Thoracic aorta (tissue), 2 donors: ENCODE results near the gene BMP5. TPM values are rescaled to one million over a fixed set of nuclear protein-coding genes. Genes with fewer than 3 reads are reported as not detected.

Source experiments
- ATAC-seq: fragments of 150-250 bp; one replicate; pipeline ENCODE4 v1.8.0; 2017; ENCODE audit warnings: low read depth; ENCODE audit not compliant: insufficient number of reproducible peaks, low FRiP score
- DNase-seq: peaks from one replicate; pipeline ENCODE4 v3.0.0-alpha.2; 2020; ENCODE audit warnings: low spot score
- H3K27ac ChIP-seq, 2 donors: fragments of 200-600 bp; sonication (generic); 1 replicate in 1 of 2; 2 replicates in 1 of 2; pipeline ENCODE4 v1.5.1; 2016; ENCODE audit warnings: mild to moderate bottlenecking in 2 of 2, moderate library complexity in 2 of 2
- H3K27me3 ChIP-seq: fragments of 200-600 bp; sonication (generic); replicated peaks from 2 replicates; pipeline ENCODE4 v1.6.0; 2016; ENCODE audit warnings: mild to moderate bottlenecking; ENCODE audit not compliant: insufficient read depth
- H3K36me3 ChIP-seq: fragments of 200-600 bp; sonication (generic); one replicate; pipeline ENCODE4 v1.5.1; 2016
- H3K4me1 ChIP-seq, 2 donors: fragments of 200-600 bp; sonication (generic); 1 replicate in 1 of 2; 2 replicates in 1 of 2; pipeline versions ENCODE4 v1.5.1 to v1.6.0; 2016; ENCODE audit warnings: low read depth in 2 of 2, mild to moderate bottlenecking in 1 of 2; ENCODE audit not compliant: control insufficient read depth in 1 of 2
- H3K4me3 ChIP-seq: fragments of 200-600 bp; sonication (generic); 2 replicates; pipeline ENCODE4 v1.5.1; 2016; ENCODE audit warnings: mild to moderate bottlenecking
- H3K9me3 ChIP-seq: fragments of 200-600 bp; sonication (generic); 2 replicates; pipeline ENCODE4 v1.5.1; 2016
- total RNA-seq, 2 donors: library from RNA; depleted of rRNA; stranded (reverse); fragments of >200 nt; gene quantifications; one replicate each; pipeline versions ENCODE4 v1.1.0 to v1.2.3, GENCODE V29; 2016
- TF ChIP-seq, protein P1 (sequence below): fragments of 200-600 bp; sonication (generic); IDR thresholded peaks from one replicate; pipeline ENCODE4 v1.5.1; 2019; ENCODE audit warnings: antibody characterized with exemption

BMP5 gene
- total RNA-seq, 2 donors from 2014 or later: not detected

DNA sequence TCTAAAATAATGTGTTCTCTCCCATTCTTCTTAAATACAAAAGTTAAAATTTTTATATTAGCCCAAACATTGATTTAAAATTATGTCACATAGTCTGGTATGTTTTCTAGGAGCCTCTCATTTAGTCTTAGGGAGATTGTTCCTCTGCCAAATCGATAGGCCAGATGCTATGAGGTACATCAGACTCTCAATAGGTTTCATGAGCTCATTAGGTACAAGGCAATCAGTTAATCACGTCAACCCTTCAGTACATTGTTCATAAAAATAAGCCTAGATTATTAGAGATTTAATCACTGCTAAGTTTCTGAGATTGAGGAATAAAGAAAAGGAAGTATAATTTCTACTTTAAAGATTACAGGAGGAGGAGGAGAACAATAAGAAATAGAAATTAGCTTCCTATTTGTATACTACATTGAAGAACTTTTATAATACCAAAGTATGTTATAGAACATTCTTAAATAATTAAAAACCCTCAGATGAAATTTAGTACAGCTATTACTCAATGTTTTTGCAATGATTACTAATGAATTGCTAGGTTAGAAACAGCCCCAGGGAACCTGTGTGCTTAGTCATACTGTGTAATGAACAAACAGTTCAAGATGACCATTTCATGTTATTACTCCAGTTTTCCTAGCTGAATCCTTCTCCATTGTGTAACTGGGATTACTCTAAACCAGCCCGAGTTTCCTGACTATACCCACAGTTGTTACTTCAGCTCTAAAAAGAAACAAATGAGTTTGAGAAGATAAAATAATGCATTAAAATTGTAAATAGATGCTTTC is 117.0 kb downstream of the BMP5 start:
- H3K36me3 ChIP-seq: no peaks in the 10 kb centered on the region
- no peak for DNase-seq
- TF ChIP-seq, protein P1, sequence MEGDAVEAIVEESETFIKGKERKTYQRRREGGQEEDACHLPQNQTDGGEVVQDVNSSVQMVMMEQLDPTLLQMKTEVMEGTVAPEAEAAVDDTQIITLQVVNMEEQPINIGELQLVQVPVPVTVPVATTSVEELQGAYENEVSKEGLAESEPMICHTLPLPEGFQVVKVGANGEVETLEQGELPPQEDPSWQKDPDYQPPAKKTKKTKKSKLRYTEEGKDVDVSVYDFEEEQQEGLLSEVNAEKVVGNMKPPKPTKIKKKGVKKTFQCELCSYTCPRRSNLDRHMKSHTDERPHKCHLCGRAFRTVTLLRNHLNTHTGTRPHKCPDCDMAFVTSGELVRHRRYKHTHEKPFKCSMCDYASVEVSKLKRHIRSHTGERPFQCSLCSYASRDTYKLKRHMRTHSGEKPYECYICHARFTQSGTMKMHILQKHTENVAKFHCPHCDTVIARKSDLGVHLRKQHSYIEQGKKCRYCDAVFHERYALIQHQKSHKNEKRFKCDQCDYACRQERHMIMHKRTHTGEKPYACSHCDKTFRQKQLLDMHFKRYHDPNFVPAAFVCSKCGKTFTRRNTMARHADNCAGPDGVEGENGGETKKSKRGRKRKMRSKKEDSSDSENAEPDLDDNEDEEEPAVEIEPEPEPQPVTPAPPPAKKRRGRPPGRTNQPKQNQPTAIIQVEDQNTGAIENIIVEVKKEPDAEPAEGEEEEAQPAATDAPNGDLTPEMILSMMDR: no peak
- H3K9me3 ChIP-seq: no peaks in the 10 kb centered on the region
- no peak overlapping the region for H3K27ac ChIP-seq
- no peaks in the 10 kb centered on the region for H3K4me1 ChIP-seq
- no peak for ATAC-seq
- no peaks in the 10 kb centered on the region for H3K27me3 ChIP-seq
- H3K4me3 ChIP-seq: no peak overlapping the region

DNA sequence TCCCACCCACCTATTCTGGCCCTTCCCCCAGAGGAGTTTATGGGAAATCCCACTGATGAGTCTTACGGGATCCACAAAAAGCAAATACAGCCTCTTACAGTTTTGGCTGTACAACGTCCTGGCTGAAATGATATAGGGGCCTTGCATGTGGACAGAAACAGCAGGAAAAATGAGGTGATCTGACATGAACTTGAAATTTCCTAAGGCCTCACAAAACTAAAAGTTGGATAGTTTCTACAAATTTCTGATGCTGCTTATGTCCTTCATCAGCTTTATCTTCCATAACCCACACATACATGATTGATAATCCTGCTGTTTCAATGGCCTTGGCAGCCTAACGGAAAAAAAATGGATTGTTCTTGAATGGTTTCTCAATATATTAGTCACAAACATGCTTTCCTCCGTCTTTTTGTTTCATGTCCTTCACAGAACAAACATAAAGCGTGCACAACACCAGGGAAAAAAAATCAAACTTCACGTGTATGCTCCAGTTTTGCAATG is 118.8 kb downstream of the BMP5 start:
- TF ChIP-seq, protein P1: no peak
- ATAC-seq (no peak), DNase-seq (no peak)
- no peaks in the 10 kb centered on the region for H3K36me3 ChIP-seq
- H3K4me3 ChIP-seq: no peak overlapping the region
- no peak overlapping the region for H3K27ac ChIP-seq
- H3K4me1 ChIP-seq: no peaks in the 10 kb centered on the region
- no peaks in the 10 kb centered on the region for H3K9me3 ChIP-seq
- H3K27me3 ChIP-seq: no peaks in the 10 kb centered on the region

DNA sequence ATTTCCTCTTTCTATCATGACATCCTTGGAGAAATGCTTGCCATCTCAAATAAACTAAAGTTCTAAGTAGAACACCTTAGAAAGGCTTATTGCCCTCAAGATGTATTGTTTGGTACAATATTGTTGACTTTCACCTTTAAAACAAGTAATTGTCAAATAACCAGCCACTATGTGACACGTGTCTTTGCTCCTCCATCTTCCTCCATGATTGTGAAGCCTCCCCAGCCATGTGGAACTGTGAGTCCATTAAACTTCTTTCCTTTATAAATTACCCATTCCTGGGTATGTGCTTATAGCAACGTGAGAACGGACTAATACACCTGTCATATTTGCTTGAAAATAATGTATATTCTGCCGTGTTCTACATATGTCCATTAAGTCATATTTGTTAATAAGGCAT is 126.5 kb downstream of the BMP5 start:
- Histone ChIP-seq H3K9me3 (no peaks in the 10 kb centered on the region), H3K4me3 (no peak overlapping the region), H3K27me3 (no peaks in the 10 kb centered on the region), H3K27ac (no peak overlapping the region), H3K4me1 (no peaks in the 10 kb centered on the region), H3K36me3 (no peaks in the 10 kb centered on the region)
- ATAC-seq: no peak
- TF ChIP-seq, protein P1: no peak
- no peak for DNase-seq

DNA sequence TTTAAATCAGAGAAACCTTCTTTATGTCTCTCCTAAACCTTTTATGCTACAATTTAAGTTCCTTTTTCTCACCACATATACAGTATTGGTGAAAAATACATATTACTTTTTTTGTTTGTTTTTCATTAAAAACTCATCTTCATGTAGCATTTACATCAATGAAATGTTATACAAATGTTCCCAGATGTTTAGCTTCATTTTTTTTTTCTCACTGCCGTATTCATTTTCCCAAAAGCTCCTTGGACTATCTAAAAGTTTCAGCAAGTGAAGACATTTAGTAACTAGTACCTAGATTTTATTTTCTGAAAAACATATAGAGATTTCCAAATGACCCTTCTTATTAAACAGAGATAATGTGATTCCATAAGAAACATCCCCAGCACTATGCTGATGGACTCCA is 128.9 kb downstream of the BMP5 start:
- no peaks in the 10 kb centered on the region for H3K36me3 ChIP-seq

DNA sequence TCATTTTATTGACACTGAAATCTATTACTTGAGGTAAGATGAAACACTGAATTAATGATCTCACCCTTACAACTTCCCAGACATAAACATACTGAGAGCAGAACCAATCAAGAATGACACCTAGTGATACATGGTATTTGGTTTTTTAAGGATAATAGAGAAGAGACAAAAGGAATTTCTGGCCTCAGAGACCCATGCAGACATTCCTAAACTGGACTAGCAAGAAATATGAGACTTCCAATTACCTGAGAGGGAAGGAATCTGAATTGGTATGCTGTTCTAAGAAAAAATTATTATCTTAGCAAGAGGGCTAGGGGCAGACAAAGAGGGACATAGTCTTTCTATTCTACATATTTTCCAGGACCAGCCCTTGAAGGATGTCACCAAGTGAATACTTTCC is 141.1 kb downstream of the BMP5 start:
- ATAC-seq (no peak), DNase-seq (no peak)
- H3K9me3 ChIP-seq: no peaks in the 10 kb centered on the region
- H3K4me3 ChIP-seq: no peak overlapping the region
- no peak overlapping the region for H3K27ac ChIP-seq
- H3K4me1 ChIP-seq: no peaks in the 10 kb centered on the region
- no peaks in the 10 kb centered on the region for H3K36me3 ChIP-seq
- no peaks in the 10 kb centered on the region for H3K27me3 ChIP-seq
- TF ChIP-seq, protein P1: no peak

More for the DNA sequence above, 128.9 kb downstream of the BMP5 start:
- TF ChIP-seq, protein P1: no peak
- DNase-seq (no peak), ATAC-seq (no peak)
- no peak overlapping the region for H3K27ac ChIP-seq
- H3K4me3 ChIP-seq: no peak overlapping the region
- H3K27me3 ChIP-seq: no peaks in the 10 kb centered on the region
- no peaks in the 10 kb centered on the region for H3K9me3 ChIP-seq
- no peaks in the 10 kb centered on the region for H3K4me1 ChIP-seq
